GM19023 (cell line): ENCODE results near the gene SPPL2B.

Experiments used
- ATAC-seq: cut with Tn5 transposase; IDR thresholded peaks from one replicate; pipeline ENCODE4 v1.9.1; 2021; ENCODE audit warnings: mild to moderate bottlenecking, moderate library complexity; ENCODE audit not compliant: unreplicated experiment

SPPL2B gene

GRCh38 chr19:2353159-2353886, 24.8 kb downstream of the SPPL2B start:
- ATAC-seq, result no peak

GRCh38 chr19:2353887-2354592, 25.6 kb downstream of the SPPL2B start:
- ATAC-seq, result no peak

GRCh38 chr19:2354670-2355069, 26.2 kb downstream of the SPPL2B start:
- ATAC-seq, result no peak

- ATAC-seq, result no peak
Observed at GRCh38 chr19:2355168-2356035, 26.9 kb downstream of the SPPL2B start.

GRCh38 chr19:2356036-2356646, 27.7 kb downstream of the SPPL2B start:
- no peak for ATAC-seq

GRCh38 chr19:2357279-2358206, 29.1 kb downstream of the SPPL2B start:
- ATAC-seq, result no peak

GRCh38 chr19:2358548-2359173, 30.2 kb downstream of the SPPL2B start:
- no peak for ATAC-seq

GRCh38 chr19:2359992-2360685, 31.7 kb downstream of the SPPL2B start, which contains the start of gene TMPRSS9:
TSS of gene TMPRSS9 (plus strand) at chr19:2360265. CDS start at chr19:2389786, 29,521 bp downstream.
- no peak for ATAC-seq

- no peak for ATAC-seq
Observed at GRCh38 chr19:2360833-2361232, 32.3 kb downstream of the SPPL2B start.

GRCh38 chr19:2361246-2362045, 33.0 kb downstream of the SPPL2B start:
- ATAC-seq, result no peak

GRCh38 chr19:2362046-2362969, 33.8 kb downstream of the SPPL2B start:
- ATAC-seq, result no peak

- no peak for ATAC-seq
Observed at GRCh38 chr19:2362970-2363300, 34.5 kb downstream of the SPPL2B start.

- no peak for ATAC-seq
Observed at GRCh38 chr19:2363419-2363818, 34.9 kb downstream of the SPPL2B start.

GRCh38 chr19:2365201-2365970, 36.9 kb downstream of the SPPL2B start:
- no peak for ATAC-seq

- ATAC-seq, result no peak
Observed at GRCh38 chr19:2371656-2372055, 43.2 kb downstream of the SPPL2B start.

GRCh38 chr19:2372076-2372612, 43.7 kb downstream of the SPPL2B start:
- no peak for ATAC-seq
